Testis (tissue), 3 donors: ENCODE results near the gene PRSS1. TPM values are rescaled to one million over a fixed set of nuclear protein-coding genes. Genes with fewer than 3 reads are reported as not detected.

Experiments
- DNase-seq: peaks from one replicate; pipeline ENCODE4 v3.0.0-alpha.2; 2019
- H3K27ac ChIP-seq, 2 donors: fragments of 200-600 bp; sonication (generic); one replicate each; pipeline ENCODE4 v1.5.1; 2019
- H3K27me3 ChIP-seq: fragments of 200-600 bp; sonication (generic); one replicate; pipeline ENCODE4 v1.5.1; 2019
- H3K36me3 ChIP-seq: fragments of 200-600 bp; sonication (generic); one replicate; pipeline ENCODE4 v1.5.1; 2017; ENCODE audit warnings: low read depth; ENCODE audit errors: missing control alignments
- H3K4me1 ChIP-seq: fragments of 200-600 bp; sonication (generic); one replicate; pipeline ENCODE4 v1.5.1; 2019
- H3K4me3 ChIP-seq, 2 donors: fragments of 200-600 bp; sonication (generic); one replicate each; pipeline ENCODE4 v1.5.1; 2017 to 2019
- H3K9me3 ChIP-seq: fragments of 200-600 bp; sonication (generic); one replicate; pipeline ENCODE4 v1.5.1; 2017
- POLR2A ChIP-seq: fragments of 450-650 bp; IDR thresholded peaks from one replicate; pipeline ENCODE4 v1.6.1; 2017; ENCODE audit warnings: antibody characterized with exemption, mild to moderate bottlenecking, moderate library complexity
- WGBS, 2 donors: methylation state at CpG; one replicate each; pipeline ENCODE4 v1.1.5; 2018; 5-methylcytosine and 5-hydroxymethylcytosine counted together
- intact Hi-C: fragments of 100-400 bp; cut with DNase I; formaldehyde crosslinking; loops from one replicate; pipeline ENCODE4 v1.15.1; 2023; ENCODE audit warnings: low total_unique reads
- polyA plus RNA-seq: library from polyadenylated mRNA; stranded (reverse); fragments of 350-450 nt; fragmentation: Illumina TruSeq; extraction: RNeasy Lipid Tissue Mini Kit (QIAGEN cat#74804); gene quantifications from one replicate; pipeline ENCODE4 v1.2.3, GENCODE V29; 2014; ENCODE audit warnings: low read depth, low replicate concordance; ENCODE audit not compliant: insufficient read depth
- total RNA-seq, 2 donors: library from RNA; depleted of rRNA; stranded (reverse); fragments of >200 nt; gene quantifications; one replicate each; pipeline ENCODE4 v1.2.3, GENCODE V29; 2016
- TF ChIP-seq, protein P1 (sequence below), 3 experiments: fragments of 450-650 bp in 2 of 3; fragments of 200-600 bp in 1 of 3; sonication (generic) in 1 of 3; IDR thresholded peaks; one replicate each; pipeline ENCODE4 v1.5.1; 2016 to 2019; ENCODE audit warnings: antibody characterized with exemption in 3 of 3, mild to moderate bottlenecking in 2 of 3, moderate library complexity in 1 of 3

Gene PRSS1
- total and polyA plus RNA-seq, 3 donors from 2014 or later = not detected

DNA sequence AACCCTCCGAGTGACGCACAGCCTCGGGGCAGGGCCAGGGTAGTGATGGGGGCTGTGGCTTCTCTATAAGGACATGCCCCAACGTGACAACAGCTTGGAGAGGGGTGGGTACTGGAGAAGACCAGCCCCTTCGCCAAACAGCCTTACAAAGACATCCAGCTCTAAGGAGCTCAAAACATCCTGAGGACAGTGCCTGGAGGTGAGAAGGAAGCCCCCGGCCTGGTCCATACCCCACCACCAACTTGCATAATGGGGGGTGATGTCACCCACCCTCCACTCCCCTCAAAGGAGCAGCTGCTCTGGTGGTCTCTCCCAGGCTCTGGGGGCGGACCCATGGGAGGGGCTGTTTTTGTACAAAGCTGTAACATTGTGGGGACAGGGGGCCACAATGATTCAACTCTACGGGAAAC lies 36.6 kb downstream of the PRSS1 start:
- no peak for DNase-seq
- no peak for TF ChIP-seq POLR2A
- TF ChIP-seq, protein P1, sequence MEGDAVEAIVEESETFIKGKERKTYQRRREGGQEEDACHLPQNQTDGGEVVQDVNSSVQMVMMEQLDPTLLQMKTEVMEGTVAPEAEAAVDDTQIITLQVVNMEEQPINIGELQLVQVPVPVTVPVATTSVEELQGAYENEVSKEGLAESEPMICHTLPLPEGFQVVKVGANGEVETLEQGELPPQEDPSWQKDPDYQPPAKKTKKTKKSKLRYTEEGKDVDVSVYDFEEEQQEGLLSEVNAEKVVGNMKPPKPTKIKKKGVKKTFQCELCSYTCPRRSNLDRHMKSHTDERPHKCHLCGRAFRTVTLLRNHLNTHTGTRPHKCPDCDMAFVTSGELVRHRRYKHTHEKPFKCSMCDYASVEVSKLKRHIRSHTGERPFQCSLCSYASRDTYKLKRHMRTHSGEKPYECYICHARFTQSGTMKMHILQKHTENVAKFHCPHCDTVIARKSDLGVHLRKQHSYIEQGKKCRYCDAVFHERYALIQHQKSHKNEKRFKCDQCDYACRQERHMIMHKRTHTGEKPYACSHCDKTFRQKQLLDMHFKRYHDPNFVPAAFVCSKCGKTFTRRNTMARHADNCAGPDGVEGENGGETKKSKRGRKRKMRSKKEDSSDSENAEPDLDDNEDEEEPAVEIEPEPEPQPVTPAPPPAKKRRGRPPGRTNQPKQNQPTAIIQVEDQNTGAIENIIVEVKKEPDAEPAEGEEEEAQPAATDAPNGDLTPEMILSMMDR (IDR thresholded peaks at IDR 0.05) = no peak
- 92 to 94% methylated on average over 8 of the region's 8 CpGs for WGBS, 2 donors

DNA sequence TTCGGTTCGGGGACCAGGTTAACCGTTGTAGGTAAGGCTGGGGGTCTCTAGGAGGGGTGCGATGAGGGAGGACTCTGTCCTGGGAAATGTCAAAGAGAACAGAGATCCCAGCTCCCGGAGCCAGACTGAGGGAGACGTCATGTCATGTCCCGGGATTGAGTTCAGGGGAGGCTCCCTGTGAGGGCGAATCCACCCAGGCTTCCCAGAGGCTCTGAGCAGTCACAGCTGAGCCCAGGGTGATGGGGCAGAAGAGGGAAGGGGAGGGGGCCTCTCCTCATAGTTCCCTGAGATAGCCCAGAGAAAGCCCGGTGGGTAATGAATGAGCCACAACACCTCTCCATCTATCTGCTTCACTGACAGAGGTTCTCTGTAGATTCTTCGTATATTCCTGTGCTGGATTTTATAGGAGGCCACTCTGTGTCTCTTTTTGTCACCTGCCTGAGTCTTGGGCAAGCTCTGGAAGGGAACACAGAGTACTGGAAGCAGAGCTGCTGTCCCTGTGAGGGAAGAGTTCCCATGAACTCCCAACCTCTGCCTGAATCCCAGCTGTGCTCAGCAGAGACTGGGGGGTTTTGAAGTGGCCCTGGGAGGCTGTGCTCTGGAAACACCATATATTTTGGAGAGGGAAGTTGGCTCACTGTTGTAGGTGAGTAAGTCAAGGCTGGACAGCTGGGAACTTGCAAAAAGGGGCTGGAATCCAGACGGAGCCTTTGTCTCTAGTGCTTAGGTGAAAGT lies 37.9 kb downstream of the PRSS1 start:
- no peaks in the 10 kb centered on the region for H3K36me3 ChIP-seq
- peak overlapping the region; percentile 68 to 79 for H3K27ac ChIP-seq
- peak; percentile 71 for DNase-seq
- intact Hi-C loops = no loop called here
- 54 to 59% methylated on average over 8 to 11 of the region's 11 CpGs for WGBS, 2 donors
- H3K4me3 ChIP-seq = no peak overlapping the region
- H3K4me1 ChIP-seq = peaks cover 12% of the 10 kb centered on the region
- TF ChIP-seq POLR2A = no peak
- TF ChIP-seq, protein P1 (IDR thresholded peaks at IDR 0.05) = no peak
- no peaks in the 10 kb centered on the region for H3K27me3 ChIP-seq
- H3K9me3 ChIP-seq = no peaks in the 10 kb centered on the region

More for the DNA sequence above, 36.6 kb downstream of the PRSS1 start:
- H3K36me3 ChIP-seq = no peaks in the 10 kb centered on the region
- H3K4me1 ChIP-seq = peaks cover 12% of the 10 kb centered on the region
- no peaks in the 10 kb centered on the region for H3K9me3 ChIP-seq
- H3K27me3 ChIP-seq = no peaks in the 10 kb centered on the region
- H3K27ac ChIP-seq = peak overlapping the region in 1 of 2 donors; percentile 79
- H3K4me3 ChIP-seq = no peak overlapping the region
- intact Hi-C loops = no loop called here

DNA sequence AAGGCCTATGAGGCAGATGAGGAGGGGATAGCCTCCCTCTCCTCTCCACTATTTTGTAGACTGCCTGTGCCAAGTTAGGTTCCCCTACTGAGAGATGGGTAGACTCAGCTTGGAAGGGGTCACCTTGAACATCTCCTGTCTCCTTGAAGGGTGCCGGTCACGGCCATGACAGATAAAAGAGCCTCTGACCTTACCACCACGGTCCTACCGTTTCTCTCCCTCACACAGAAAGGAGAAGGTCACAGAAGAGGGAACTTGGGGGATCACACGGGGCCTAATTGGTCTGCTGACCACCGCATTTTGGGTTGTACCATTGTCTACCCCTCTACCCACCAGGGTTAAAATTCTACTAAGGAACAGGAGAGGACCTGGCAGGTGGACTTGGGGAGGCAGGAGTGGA lies 38.5 kb downstream of the PRSS1 start:
- intact Hi-C loops = no loop called here
- Histone ChIP-seq H3K9me3 (no peaks in the 10 kb centered on the region), H3K4me1 (peaks cover 12% of the 10 kb centered on the region), H3K4me3 (no peak overlapping the region), H3K27me3 (no peaks in the 10 kb centered on the region), H3K36me3 (no peaks in the 10 kb centered on the region), H3K27ac (peak overlapping the region; percentile 68 to 79)
- TF ChIP-seq POLR2A = no peak
- TF ChIP-seq, protein P1 (IDR thresholded peaks at IDR 0.05) = no peak
- WGBS, 2 donors = 44 to 62% methylated on average over 6 of the region's 6 CpGs
- no peak for DNase-seq

DNA sequence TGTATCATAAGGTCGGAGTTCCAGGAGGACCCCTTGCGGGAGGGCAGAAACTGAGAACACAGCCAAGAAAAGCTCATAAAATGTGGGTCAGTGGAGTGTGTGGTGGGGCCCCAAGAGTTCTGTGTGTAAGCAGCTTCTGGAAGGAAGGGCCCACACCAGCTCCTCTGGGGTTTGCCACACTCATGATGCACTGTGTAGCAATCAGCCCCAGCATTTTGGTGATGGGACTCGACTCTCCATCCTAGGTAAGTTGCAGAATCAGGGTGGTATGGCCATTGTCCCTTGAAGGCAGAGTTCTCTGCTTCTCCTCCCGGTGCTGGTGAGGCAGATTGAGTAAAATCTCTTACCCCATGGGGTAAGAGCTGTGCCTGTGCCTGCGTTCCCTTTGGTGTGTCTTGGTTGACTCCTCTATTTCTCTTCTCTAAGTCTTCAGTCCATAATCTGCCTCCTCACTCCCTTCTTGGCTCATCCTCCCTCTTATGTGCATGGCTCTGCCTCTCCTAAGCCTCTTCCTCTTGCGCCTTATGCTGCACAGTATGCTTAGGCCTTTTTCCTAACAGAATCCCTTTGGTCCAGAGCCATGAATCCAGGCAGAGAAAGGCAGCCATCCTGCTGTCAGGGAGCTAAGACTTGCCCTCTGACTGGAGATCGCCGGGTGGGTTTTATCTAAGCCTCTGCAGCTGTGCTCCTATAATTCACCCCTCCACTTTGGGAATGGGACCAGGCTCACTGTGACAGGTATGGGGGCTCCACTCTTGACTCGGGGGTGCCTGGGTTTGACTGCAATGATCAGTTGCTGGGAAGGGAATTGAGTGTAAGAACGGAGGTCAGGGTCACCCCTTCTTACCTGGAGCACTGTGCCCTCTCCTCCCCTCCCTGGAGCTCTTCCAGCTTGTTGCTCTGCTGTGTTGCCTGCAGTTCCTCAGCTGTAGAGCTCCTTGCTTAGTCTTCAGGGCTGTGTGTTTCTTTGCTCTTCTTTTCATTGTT lies 39.3 kb downstream of the PRSS1 start:
- no peak overlapping the region for H3K4me3 ChIP-seq
- WGBS, 2 donors = 67% methylated on average over 6 to 10 of the region's 10 CpGs
- TF ChIP-seq, protein P1 (IDR thresholded peaks at IDR 0.05) = no peak
- TF ChIP-seq POLR2A = no peak
- H3K4me1 ChIP-seq = peaks cover 12% of the 10 kb centered on the region
- H3K27me3 ChIP-seq = no peaks in the 10 kb centered on the region
- no peaks in the 10 kb centered on the region for H3K36me3 ChIP-seq
- intact Hi-C loops = no loop called here
- H3K9me3 ChIP-seq = no peaks in the 10 kb centered on the region
- peak overlapping the region; percentile 68 to 79 for H3K27ac ChIP-seq
- peak; percentile 31 for DNase-seq
